HG03108 (cell line): ENCODE results near the gene KREMEN2.

ENCODE experiments used
- ATAC-seq: cut with Tn5 transposase; IDR thresholded peaks from one replicate; pipeline ENCODE4 v1.9.1; 2021; ENCODE audit warnings: moderate library complexity; ENCODE audit not compliant: unreplicated experiment

The KREMEN2 gene

DNA sequence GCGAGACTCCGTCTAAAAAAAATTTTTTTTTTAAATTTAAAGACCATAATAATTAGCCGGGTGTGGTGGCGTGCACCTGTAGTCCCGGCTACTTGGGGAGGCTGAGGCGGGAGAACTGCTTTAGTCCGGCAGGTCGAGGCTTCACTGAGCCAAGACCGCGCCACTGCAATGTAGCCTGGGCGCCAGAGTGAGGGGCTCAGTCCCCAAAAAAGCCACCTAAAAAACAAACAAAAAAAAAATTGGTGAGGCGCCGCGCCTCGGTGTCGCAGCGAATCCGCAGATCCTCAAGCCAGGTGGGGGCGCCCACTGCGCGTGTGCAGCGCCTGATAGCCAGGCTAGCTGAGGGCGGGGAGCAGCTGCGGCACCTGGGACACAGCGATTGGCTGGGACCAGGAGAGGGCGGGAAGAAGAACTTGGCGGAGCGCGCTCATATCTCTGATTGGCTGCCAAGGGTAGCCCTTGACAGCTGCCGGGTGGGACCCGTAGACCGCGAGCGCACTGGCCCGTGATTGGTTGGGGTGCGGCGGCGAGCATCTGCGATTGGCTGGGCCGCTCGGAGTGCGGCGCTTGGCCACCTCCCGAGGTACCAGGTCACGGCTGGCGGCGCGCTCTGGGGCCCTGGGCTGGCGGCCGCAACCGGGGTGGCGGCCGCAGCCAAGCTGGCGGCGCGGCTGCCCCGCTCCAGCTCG is 39.7 kb downstream of the KREMEN2 start:
- ATAC-seq, result peak; percentile 91

DNA sequence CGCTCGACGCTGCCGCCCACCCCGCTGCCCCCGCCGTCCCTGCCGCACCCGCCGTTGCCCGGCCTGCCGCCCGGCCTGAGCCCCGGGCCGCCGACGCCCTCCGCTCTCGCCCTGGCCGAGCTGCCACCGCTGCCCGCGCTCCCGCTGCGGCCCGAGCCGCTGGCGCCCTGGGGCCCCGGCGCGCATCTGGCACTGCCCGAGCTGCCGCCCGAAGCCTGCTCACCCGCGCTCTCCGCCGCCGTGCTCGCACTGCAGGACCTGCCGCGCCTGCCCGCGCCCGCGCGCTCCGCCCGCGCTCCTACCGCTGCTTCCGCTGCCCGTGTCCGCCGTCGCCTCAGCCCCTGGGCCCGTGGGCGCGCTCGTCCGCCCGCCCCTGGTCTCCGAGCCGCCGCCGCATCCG is 40.2 kb downstream of the KREMEN2 start:
- no peak for ATAC-seq

DNA sequence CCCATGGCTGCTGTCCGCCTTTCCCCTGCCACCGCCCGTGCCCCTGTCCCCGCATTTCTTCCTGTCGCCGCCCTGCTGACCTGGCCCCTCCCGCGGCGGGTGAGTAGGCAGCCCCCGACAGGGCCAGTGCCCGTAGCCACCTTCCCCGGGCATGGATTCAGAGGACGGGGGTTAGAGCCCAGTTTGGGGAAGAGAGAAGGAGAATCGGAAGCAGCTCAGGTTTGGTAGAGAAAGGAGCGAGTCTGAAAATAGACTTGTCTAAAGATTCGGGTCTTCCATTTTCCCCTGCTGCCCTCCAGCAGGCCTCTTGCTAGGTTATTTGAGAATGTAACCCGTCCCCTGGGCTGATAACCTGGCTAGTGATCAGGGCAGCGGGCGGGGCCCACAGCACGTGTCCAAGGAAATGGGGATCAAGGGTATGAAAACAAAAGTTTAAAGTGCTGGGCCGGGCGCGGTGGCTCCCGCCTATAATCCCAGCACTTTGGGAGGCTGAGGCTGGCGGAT is 40.8 kb downstream of the KREMEN2 start:
- ATAC-seq, result no peak

DNA sequence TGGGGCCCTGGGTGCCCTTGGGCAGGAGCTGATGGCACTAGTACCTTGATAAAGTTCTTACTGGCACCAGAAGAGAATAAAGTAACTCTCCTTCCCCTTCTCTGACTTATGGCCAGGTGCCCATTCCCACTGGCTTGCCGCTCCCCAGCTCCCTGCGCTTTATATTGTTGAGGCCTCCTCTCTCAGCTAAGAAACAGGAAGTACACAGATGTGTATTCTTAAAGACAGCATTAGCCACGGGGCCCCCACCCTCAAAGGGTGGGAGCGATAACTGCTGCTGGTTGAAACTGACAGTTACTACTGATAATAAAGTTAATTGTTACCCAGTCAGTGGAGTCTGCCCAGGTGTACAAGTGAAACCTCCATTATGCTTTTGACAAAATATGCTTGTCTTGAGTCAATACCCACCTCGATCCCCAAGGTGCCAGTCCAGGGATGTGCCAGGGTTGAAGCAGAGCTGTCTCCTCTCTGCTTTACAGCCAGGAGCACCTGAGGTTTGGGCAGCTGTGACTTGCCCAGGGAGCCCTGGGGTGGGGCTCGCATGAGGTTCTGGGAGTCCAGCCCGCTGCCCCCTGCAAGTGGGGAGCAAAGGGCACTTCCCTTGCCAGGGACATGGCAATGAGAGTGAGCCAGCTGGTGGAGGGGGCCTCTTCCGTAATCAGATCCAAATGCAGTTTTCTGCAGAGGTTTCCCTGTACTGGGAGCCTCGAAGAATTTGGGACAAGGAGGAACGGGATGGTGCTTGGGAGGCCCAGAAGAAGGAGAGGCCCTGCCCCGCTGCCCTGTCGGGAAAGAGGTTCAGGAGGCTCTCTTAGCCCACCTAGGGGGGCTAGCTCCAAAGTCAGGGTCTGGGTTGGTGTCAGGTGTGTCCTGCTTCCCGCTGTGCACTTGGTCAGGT is 43.2 kb downstream of the KREMEN2 start:
- no peak for ATAC-seq

DNA sequence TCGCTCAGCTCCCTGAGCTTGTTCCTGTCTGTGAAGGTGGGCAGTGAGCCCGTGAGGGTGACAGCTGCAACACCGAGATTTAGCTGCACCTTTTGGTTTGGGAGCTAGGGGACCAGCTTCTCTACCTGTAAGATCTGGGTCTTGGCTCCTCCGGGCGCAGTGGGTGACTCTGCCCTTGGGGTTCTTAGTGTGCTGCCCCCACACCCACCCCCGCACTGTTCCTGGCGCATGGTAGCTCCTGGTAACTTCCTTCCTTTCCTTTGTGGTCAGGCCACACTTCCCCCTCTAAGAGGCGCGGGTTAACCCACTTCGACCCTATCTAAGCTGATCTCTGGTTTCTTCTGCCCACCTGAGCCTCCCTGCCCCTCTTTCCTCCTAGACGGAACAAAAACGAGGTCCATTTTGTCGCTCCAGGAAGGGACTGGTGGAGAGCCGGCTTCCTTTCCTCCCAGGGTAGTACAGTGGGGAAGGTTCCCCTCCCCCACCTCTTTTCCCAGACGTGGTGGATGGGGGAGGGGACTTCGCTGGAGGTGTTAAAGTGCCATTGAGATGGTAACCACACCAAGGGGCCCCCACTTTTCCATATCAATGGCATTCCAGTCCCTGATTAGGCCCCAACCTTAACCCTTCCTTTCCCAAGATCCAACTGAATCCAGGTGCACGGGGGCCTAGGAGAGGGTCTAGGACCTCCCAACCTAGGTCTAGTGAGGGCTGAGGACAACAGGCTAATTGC is 44.0 kb downstream of the KREMEN2 start:
- no peak for ATAC-seq

DNA sequence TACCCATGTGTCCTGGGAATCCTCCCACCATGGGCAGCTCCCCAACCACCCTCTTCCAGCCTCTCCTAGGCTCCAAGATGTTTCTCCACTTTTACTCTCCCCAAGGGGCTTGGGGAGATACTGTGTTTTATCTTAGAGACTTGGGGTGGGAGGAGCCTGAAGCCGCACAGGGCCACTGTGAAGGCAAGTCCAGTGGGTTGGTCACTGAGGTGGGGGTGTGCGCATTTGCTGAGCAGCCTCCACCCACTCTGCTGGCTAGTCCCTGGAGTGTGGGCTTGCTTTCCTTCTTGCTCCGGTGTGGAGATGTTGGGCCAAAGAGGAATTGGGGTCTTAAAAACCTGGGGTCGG is 44.6 kb downstream of the KREMEN2 start:
- ATAC-seq, result no peak

DNA sequence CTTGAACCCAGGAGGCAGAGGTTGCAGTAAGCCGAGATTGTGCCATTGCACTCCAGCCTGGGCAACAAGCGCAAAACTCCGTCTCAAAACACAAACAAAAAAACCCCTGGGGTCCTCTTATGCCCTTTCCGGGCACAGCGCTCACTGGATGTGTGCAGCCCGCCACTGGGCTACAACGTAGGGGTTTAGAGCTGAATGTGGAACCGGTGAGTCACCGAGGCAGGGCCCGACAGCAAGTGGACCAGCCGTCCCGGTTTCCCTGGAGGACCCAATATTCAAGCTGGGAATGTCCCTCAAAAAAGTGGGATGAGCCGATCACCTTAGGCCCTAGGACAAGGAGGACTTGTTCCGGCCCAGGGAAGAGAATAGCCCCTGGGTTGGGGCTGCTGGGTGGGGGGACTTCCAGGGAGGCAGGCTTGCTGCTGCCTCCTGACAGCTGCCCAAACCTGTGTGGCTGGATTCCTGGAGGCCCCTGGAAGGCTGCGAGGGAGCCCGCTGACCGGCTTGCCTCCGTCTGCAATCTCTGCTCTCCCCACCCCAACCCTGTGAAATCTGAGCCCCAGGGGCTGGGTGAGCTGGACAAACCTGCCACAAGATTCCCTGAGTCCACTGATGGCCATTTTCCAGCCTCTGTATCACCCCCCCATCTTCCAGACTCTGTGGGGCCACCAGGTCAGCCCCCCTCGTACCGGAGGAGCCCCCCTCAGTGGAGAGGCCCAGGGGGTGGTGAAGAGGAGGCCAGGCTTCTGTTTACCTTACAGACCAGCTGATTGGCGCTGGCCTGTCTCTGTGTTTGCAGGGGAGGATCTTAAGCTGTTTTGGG is 45.7 kb downstream of the KREMEN2 start:
- ATAC-seq, result no peak

DNA sequence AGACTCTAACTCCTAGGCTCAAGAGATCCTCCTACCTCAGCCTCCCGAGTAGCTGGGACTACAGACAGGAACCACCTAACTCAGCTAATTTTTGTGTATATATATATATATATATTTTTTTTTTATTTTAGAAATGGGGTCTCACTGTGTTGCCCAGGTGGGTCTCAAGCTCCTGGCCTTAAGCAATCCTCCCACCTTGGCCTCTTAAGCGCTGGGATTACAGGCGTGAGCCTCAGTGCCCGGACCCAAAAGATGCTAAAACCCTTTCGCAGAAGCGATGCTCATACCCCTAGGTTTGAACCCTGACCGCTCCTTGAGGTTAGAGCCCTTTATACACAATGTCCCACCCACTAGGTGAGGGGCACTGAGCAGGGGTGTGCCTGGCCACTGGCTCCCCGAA is 46.4 kb downstream of the KREMEN2 start:
- no peak for ATAC-seq

DNA sequence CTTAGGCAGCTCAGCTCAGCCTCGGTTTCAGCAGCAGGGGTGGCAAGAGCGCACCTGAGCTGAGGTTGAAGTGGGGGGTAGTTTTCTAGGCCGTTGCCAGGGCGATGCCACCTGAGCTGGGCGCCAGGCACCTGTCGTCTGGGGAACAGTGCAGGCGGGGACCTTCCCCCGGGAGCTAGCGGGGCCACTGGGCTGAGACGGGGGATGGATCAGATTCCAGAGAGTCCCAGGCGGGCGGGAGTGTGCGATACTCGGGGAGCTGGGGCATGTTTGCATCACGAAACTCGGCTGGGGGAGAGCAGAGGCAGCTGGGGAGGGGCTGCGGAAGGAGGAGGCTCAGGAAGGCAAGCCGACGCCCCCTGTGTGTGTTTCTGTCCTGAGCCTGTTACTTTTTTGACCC is 48.2 kb downstream of the KREMEN2 start:
- no peak for ATAC-seq

DNA sequence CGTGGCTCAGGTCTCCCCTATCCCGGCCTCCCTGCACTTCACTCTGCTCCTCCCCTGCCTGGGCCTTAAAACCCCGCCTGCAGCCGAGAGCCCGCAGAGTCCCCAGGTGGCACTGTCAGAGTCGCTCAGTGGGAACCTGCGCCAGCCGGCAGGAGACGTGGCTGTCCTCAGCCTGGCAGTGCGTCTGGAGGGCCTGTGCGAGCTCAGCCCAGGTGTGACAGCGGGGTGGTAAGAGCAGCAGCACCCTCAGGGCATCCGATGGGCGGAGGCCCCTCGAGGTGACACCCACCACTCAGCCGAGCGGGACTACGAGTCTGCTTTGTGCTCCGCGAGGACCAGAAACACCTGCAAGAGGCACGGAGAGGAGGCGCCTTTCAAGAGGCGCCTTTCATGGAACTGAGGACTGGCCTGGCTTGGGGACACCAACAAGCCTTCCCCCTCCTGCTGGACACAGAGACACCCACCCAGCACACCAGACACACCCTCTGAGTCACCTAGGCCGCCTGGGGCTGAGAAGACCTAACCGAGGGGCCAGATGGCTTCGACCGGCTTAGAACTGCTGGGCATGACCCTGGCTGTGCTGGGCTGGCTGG is 48.8 kb downstream of the KREMEN2 start, which contains the start of gene CLDN9:
Gene CLDN9 (plus strand): TSS at position 96 of the 593 bp plus-strand sequence. CDS start 440 bp downstream, at position 536.
- ATAC-seq, result no peak

DNA sequence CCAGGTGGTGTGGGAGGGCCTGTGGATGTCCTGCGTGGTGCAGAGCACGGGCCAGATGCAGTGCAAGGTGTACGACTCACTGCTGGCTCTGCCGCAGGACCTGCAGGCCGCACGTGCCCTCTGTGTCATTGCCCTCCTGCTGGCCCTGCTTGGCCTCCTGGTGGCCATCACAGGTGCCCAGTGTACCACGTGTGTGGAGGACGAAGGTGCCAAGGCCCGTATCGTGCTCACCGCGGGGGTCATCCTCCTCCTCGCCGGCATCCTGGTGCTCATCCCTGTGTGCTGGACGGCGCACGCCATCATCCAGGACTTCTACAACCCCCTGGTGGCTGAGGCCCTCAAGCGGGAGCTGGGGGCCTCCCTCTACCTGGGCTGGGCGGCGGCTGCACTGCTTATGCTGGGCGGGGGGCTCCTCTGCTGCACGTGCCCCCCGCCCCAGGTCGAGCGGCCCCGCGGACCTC is 49.4 kb downstream of the KREMEN2 start:
- ATAC-seq, result no peak

DNA sequence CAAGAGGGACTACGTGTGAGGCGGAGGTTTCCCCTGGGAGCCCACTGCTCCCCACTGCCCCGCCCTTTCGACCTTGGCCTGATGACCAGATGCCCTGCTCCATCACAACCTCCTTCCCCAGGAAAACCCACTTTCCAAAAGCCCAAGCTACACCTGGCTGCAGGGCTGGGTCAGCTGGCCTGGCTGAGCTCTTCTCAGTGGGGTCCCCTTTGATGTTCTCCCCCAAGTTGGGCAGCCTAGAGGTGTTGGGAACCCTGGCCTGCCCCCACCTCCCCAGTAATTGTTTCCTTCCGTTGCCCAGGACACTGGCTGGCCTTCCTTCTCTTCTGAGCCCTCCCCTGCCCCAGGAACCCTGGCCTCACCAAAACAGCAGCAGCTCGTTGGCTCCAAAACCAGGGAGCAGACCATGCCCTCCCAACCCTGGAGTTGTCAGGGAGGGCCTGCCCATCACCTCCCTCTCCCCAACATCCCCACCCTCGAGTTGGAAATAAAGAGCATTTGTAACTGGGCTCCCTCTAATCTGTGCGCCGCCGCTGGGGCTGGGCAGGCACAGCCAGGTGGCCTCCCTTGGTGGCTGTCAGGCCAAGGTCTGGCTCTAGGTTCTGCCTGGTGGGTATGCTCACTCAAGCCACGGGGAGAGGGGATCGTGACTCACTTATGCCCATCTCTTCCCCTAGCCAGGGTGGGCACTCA is 50.1 kb downstream of the KREMEN2 start:
- ATAC-seq, result no peak

DNA sequence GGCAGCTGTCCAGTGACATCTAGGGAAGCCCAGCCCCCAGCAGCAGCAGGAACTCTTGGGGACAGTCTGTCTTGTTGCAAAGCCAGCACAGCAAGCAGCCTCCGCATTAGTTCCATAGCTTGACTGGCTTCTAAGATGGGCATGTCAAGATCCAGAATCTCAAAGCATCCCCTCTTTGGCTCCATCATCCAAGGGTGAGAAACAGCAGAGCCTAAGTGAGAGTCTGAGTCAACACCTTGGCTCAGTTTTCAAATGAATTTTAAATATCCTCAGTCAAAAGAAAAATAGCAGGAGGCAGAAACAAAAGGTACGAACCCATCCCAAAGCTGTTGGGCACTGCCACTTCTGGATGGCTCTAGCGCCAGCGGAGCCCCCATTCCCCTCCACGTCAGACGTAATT is 50.9 kb downstream of the KREMEN2 start:
- no peak for ATAC-seq

DNA sequence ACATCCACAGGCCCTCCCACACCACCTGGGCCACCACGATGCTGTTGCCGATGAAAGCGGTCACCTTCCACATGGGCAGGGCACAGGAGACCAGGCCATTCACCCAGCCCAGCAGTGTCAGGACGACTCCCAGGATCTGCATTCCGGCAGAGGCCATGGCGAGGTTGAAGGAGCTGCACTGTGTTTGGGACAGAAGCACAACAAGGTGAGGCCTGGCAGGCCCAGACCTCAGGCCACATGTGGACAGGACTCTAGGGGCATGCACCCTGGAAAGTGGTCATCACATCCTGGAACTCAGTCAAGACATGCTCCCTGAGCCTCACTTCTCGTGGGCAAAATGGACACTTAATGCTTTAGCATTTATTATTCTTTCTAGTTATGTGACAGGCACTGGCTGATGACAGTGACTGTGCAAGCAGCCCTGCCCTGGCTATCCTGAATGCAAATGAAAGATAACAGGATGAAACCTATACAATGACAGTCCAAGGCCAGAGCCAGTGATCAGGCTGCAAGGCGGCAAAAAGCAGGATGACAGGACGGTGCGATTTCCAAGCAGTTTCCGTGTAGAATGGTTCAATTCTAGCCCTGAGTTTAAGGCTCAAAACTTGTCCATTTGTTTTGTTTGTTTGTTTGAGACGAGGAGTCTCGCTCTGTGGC is 51.9 kb downstream of the KREMEN2 start:
- ATAC-seq, result no peak

DNA sequence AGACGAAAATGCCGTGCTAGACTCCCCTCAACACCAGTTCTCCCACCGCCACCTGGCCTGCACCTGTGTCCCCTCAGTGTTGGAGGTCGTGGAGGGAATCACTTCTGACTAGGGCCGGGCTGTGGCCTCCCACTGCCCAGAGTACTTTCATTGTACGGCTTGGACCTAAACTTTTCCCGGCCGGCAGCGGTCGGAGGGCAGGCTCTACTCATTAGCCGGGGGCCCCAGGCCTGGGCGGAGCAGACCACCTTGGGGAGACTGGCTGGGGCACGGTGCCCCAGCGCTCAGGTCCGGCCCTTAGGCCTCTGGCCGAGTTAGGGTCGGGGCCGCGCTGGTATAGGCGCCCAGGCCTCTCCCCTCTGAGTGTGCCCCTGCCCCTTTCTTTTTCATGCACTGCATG is 53.3 kb downstream of the KREMEN2 start:
- no peak for ATAC-seq
